Measurements from ENCODE around the gene HYDIN. TPM values are rescaled to one million over a fixed set of nuclear protein-coding genes. Genes with fewer than 3 reads are reported as not detected.

Gene HYDIN
- total and polyA plus RNA-seq, 9 of the 15 experiments (the other 6 are each of a cell fraction or from before 2014, with no cell fraction given), result 0.08 to 0.43 (median 0.14) TPM; not detected in 1

DNA sequence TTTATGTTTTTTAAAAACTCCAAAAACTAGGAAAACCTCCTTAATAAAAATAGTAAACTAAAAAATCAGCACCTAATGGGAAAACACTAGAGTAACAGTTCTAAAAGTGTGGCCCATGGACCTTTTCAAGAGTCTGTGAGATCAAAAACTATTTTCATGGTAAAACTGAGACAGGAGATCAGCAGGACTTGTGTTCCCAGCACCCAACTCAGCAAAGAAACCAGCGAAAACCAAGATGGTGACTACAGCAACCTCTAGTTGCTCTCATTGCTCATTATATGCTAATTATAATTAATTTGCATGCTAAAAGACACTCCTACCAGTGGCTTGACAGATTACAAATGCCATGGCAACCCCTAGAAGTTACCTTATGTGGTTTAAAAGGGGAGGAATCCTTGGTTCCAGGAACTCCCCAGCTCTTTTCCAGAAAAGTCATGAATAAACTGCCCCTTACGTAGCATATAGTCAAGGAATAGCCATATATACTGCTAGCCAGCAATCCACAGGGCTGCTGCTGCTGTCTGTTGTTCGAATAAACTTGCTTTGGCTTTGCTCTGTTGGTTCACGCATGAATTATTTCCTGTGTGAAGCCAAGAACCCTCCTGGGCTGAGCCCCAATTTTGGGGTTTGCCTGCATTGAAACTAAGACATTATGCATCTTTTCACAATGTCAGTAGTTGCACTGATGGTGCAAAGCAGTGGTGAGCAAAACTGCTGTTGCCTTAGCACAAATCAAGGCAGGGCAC is 46.2 kb upstream of the HYDIN start (continued):
- TF ChIP-seq, protein P1, sequence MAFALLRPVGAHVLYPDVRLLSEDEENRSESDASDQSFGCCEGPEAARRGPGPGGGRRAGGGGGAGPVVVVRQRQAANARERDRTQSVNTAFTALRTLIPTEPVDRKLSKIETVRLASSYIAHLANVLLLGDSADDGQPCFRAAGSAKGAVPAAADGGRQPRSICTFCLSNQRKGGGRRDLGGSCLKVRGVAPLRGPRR (CRISPR knock-in tag; IDR thresholded peaks at IDR 0.05), result no peak
- TF ChIP-seq, protein P2, sequence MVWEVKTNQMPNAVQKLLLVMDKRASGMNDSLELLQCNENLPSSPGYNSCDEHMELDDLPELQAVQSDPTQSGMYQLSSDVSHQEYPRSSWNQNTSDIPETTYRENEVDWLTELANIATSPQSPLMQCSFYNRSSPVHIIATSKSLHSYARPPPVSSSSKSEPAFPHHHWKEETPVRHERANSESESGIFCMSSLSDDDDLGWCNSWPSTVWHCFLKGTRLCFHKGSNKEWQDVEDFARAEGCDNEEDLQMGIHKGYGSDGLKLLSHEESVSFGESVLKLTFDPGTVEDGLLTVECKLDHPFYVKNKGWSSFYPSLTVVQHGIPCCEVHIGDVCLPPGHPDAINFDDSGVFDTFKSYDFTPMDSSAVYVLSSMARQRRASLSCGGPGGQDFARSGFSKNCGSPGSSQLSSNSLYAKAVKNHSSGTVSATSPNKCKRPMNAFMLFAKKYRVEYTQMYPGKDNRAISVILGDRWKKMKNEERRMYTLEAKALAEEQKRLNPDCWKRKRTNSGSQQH (CRISPR knock-in tag; IDR thresholded peaks at IDR 0.05), result no peak
- TF ChIP-seq ZFP36 (IDR thresholded peaks at IDR 0.05; ENCODE audit: low read depth, low read length, partially characterized antibody), result no peak
- TF ChIP-seq, protein P3, sequence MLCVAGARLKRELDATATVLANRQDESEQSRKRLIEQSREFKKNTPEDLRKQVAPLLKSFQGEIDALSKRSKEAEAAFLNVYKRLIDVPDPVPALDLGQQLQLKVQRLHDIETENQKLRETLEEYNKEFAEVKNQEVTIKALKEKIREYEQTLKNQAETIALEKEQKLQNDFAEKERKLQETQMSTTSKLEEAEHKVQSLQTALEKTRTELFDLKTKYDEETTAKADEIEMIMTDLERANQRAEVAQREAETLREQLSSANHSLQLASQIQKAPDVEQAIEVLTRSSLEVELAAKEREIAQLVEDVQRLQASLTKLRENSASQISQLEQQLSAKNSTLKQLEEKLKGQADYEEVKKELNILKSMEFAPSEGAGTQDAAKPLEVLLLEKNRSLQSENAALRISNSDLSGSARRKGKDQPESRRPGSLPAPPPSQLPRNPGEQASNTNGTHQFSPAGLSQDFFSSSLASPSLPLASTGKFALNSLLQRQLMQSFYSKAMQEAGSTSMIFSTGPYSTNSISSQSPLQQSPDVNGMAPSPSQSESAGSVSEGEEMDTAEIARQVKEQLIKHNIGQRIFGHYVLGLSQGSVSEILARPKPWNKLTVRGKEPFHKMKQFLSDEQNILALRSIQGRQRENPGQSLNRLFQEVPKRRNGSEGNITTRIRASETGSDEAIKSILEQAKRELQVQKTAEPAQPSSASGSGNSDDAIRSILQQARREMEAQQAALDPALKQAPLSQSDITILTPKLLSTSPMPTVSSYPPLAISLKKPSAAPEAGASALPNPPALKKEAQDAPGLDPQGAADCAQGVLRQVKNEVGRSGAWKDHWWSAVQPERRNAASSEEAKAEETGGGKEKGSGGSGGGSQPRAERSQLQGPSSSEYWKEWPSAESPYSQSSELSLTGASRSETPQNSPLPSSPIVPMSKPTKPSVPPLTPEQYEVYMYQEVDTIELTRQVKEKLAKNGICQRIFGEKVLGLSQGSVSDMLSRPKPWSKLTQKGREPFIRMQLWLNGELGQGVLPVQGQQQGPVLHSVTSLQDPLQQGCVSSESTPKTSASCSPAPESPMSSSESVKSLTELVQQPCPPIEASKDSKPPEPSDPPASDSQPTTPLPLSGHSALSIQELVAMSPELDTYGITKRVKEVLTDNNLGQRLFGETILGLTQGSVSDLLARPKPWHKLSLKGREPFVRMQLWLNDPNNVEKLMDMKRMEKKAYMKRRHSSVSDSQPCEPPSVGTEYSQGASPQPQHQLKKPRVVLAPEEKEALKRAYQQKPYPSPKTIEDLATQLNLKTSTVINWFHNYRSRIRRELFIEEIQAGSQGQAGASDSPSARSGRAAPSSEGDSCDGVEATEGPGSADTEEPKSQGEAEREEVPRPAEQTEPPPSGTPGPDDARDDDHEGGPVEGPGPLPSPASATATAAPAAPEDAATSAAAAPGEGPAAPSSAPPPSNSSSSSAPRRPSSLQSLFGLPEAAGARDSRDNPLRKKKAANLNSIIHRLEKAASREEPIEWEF (CRISPR knock-in tag; IDR thresholded peaks at IDR 0.05), result no peak
- TF ChIP-seq HDGF (IDR thresholded peaks at IDR 0.05), result no peak
- peak; percentile 70; the same call in 1 of the 2 replicates for TF ChIP-seq POLR2H (tag; IDR thresholded peaks at IDR 0.05; ENCODE audit: low read depth)
- TF ChIP-seq, protein P4, sequence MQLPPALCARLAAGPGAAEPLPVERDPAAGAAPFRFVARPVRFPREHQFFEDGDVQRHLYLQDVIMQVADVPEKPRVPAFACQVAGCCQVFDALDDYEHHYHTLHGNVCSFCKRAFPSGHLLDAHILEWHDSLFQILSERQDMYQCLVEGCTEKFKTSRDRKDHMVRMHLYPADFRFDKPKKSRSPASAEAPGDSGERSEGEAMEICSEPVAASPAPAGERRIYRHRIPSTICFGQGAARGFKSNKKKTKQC (CRISPR knock-in tag; IDR thresholded peaks at IDR 0.05), result no peak
- peak; percentile 64 for TF ChIP-seq MEIS2 (IDR thresholded peaks at IDR 0.05; ENCODE audit: partially characterized antibody)
- TF ChIP-seq RFX1 (IDR thresholded peaks at IDR 0.05), result peak; percentile 88
- no peak for TF ChIP-seq ZNF644 (tag; IDR thresholded peaks at IDR 0.05; ENCODE audit: low read depth)
- no peak for TF ChIP-seq KLF10 (CRISPR knock-in tag; IDR thresholded peaks at IDR 0.05)
- TF ChIP-seq, protein P5, sequence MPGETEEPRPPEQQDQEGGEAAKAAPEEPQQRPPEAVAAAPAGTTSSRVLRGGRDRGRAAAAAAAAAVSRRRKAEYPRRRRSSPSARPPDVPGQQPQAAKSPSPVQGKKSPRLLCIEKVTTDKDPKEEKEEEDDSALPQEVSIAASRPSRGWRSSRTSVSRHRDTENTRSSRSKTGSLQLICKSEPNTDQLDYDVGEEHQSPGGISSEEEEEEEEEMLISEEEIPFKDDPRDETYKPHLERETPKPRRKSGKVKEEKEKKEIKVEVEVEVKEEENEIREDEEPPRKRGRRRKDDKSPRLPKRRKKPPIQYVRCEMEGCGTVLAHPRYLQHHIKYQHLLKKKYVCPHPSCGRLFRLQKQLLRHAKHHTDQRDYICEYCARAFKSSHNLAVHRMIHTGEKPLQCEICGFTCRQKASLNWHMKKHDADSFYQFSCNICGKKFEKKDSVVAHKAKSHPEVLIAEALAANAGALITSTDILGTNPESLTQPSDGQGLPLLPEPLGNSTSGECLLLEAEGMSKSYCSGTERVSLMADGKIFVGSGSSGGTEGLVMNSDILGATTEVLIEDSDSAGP (CRISPR knock-in tag; IDR thresholded peaks at IDR 0.05), result no peak
- peak; percentile 22; the same call in 1 of the 2 replicates for TF ChIP-seq BACH1 (tag; IDR thresholded peaks at IDR 0.05)
- TF ChIP-seq ZNF764 (CRISPR knock-in tag; IDR thresholded peaks at IDR 0.05; ENCODE audit: low read depth), result no peak
- no peak for TF ChIP-seq NR4A1 (CRISPR knock-in tag; IDR thresholded peaks at IDR 0.05)
- 0 out of 2 replicates have a peak, but pooled peaks have one; percentile 31 for TF ChIP-seq NR4A1 (tag; IDR thresholded peaks at IDR 0.05)
